CD4-positive, alpha-beta T cell treated with Interleukin-6 at 100 ng/mL for 8 hours (primary cell): ENCODE results near the gene HIF3A.

Experiments
- DNase-seq: peaks from one replicate; pipeline ENCODE4 v3.0.0-alpha.2; 2020; ENCODE audit warnings: mixed read lengths, low spot score

Gene HIF3A

GRCh38 chr19:46330319-46330918, 33.6 kb downstream of the HIF3A start:
- no peak for DNase-seq

GRCh38 chr19:46337487-46337886, 40.6 kb downstream of the HIF3A start:
- DNase-seq, result no peak

- no peak for DNase-seq
Measured at GRCh38 chr19:46339446-46339845, 42.6 kb downstream of the HIF3A start.

- no peak for DNase-seq
Measured at GRCh38 chr19:46340051-46340659, 43.3 kb downstream of the HIF3A start.

- no peak for DNase-seq
Measured at GRCh38 chr19:46341937-46342336, 45.1 kb downstream of the HIF3A start.

- no peak for DNase-seq
Measured at GRCh38 chr19:46344363-46344762, 47.5 kb downstream of the HIF3A start.

GRCh38 chr19:46345157-46345556, 48.3 kb downstream of the HIF3A start:
- DNase-seq, result no peak

- peak; percentile 85 for DNase-seq
Measured at GRCh38 chr19:46346821-46347571, 50.2 kb downstream of the HIF3A start, which contains the start of gene PPP5C. Gene PPP5C, plus strand, starts transcription at chr19:46347087. Its CDS starts 10 bp downstream, at chr19:46347097.

GRCh38 chr19:46347572-46347883, 50.7 kb downstream of the HIF3A start:
- no peak for DNase-seq

- no peak for DNase-seq
Measured at GRCh38 chr19:46347985-46348384, 51.1 kb downstream of the HIF3A start.

GRCh38 chr19:46349311-46349993, 52.6 kb downstream of the HIF3A start:
- no peak for DNase-seq

GRCh38 chr19:46350029-46350757, 53.4 kb downstream of the HIF3A start:
- DNase-seq, result no peak

- DNase-seq, result peak; percentile 25
Measured at GRCh38 chr19:46350758-46351159, 53.9 kb downstream of the HIF3A start.

GRCh38 chr19:46351241-46352041, 54.6 kb downstream of the HIF3A start:
- DNase-seq, result peak; percentile 41

GRCh38 chr19:46353730-46354528, 57.1 kb downstream of the HIF3A start:
- no peak for DNase-seq

GRCh38 chr19:46355234-46356148, 58.6 kb downstream of the HIF3A start:
- no peak for DNase-seq

- DNase-seq, result no peak
Measured at GRCh38 chr19:46356149-46357055, 59.6 kb downstream of the HIF3A start.
